ENCODE results near the gene VAV3.

- TF ChIP-seq CTCF (IDR thresholded peaks at IDR 0.05) (no peak), POLR2A (IDR thresholded peaks at IDR 0.05) (no peak)
These were observed 312.0 kb downstream of the VAV3 start for GRCh38 chr1:107653005-107653404.

Measured in body of pancreas (tissue), 4 donors.